WTC11 (cell line): ENCODE results near the gene GALK1. TPM values are rescaled to one million over a fixed set of nuclear protein-coding genes. Genes with fewer than 3 reads are reported as not detected.

Experiments used
- ATAC-seq: fragments of 200-7000 bp; cut with Tn5 transposase; 2 replicates; pipeline ENCODE4 v1.10.0; 2021; ENCODE audit warnings: mild to moderate bottlenecking, moderate library complexity
- CTCF ChIA-PET: fragments of 300-600 bp; sonication (Branson Sonifier 250); formaldehyde crosslinking; loops from one replicate; lab custom pipeline; 2021; ENCODE audit warnings: antibody characterized with exemption; lab: Charles Lee
- POLR2A ChIA-PET: fragments of 350-600 bp; sonication (Branson Sonifier 250); formaldehyde crosslinking; loops from one replicate; lab custom pipeline; 2021; ENCODE audit warnings: antibody characterized with exemption; lab: Charles Lee
- DNase-seq: peaks from one replicate; pipeline ENCODE4 v3.0.0; 2021; ENCODE audit warnings: low spot score
- H3K27ac Mint-ChIP-seq: 2 replicates; pipeline ENCODE4 v1.8.0; 2021; ENCODE audit warnings: mixed read lengths
- H3K27me3 Mint-ChIP-seq: 2 replicates; pipeline ENCODE4 v1.8.0; 2021; ENCODE audit warnings: low read depth, mild to moderate bottlenecking, moderate library complexity, mixed read lengths
- H3K36me3 Mint-ChIP-seq: 2 replicates; pipeline ENCODE4 v1.8.0; 2021; ENCODE audit warnings: mixed read lengths
- H3K4me1 Mint-ChIP-seq: 2 replicates; pipeline ENCODE4 v1.8.0; 2022; ENCODE audit warnings: mixed read lengths
- H3K4me3 Mint-ChIP-seq: 2 replicates; pipeline ENCODE4 v1.8.0; 2021; ENCODE audit warnings: mild to moderate bottlenecking, moderate library complexity, mixed read lengths
- H3K9me3 Mint-ChIP-seq: 2 replicates; pipeline ENCODE4 v1.8.0; 2021; ENCODE audit warnings: mixed read lengths
- ATF2 ChIP-seq: sonication (generic); formaldehyde crosslinking; IDR thresholded peaks from 2 replicates; pipeline ENCODE4 v1.8.1; 2022; ENCODE audit warnings: low read depth, missing genetic modification reagents, borderline replicate concordance
- ETV6 ChIP-seq: sonication (generic); formaldehyde crosslinking; IDR thresholded peaks from 2 replicates; pipeline ENCODE4 v1.8.1; 2022; ENCODE audit warnings: mild to moderate bottlenecking, missing genetic modification reagents
- GRHL2 ChIP-seq: fragments of 250-450 bp; sonication (Bioruptor Pico); IDR thresholded peaks from 2 replicates; pipeline ENCODE4 v1.8.0; 2022; ENCODE audit warnings: mild to moderate bottlenecking, moderate library complexity; ENCODE audit not compliant: insufficient replicate concordance, severe bottlenecking
- JUN ChIP-seq: sonication (generic); formaldehyde crosslinking; IDR thresholded peaks from 2 replicates; pipeline ENCODE4 v1.8.0; 2023; ENCODE audit warnings: mild to moderate bottlenecking, missing genetic modification reagents
- NR1H2 ChIP-seq: sonication (generic); formaldehyde crosslinking; IDR thresholded peaks from 2 replicates; pipeline ENCODE4 v1.9.0; 2021; ENCODE audit warnings: mild to moderate bottlenecking, moderate library complexity, missing genetic modification reagents
- NR3C1 ChIP-seq: sonication (generic); formaldehyde crosslinking; conservative IDR thresholded peaks from 2 replicates; pipeline ENCODE4 v1.8.1; 2023; ENCODE audit warnings: low read depth, mild to moderate bottlenecking, missing genetic modification reagents
- OVOL2 ChIP-seq: fragments of 250-450 bp; sonication (Bioruptor Pico); IDR thresholded peaks from 2 replicates; pipeline ENCODE4 v1.9.0; 2021; ENCODE audit warnings: mild to moderate bottlenecking, borderline replicate concordance
- TCF7 ChIP-seq: sonication (generic); formaldehyde crosslinking; IDR thresholded peaks from 2 replicates; pipeline ENCODE4 v1.8.0; 2022; ENCODE audit warnings: mild to moderate bottlenecking, low read depth, missing genetic modification reagents, moderate library complexity
- TEAD1 ChIP-seq: sonication (generic); formaldehyde crosslinking; IDR thresholded peaks from 2 replicates; pipeline ENCODE4 v1.8.0; 2022; ENCODE audit warnings: mild to moderate bottlenecking, missing genetic modification reagents
- USF2 ChIP-seq: sonication (generic); formaldehyde crosslinking; IDR thresholded peaks from 2 replicates; pipeline ENCODE4 v1.8.1; 2023; ENCODE audit warnings: mild to moderate bottlenecking, missing genetic modification reagents, moderate library complexity
- ZNF138 ChIP-seq: sonication (generic); formaldehyde crosslinking; conservative IDR thresholded peaks from 2 replicates; pipeline ENCODE4 v1.8.1; 2022; ENCODE audit warnings: mild to moderate bottlenecking, moderate library complexity, missing genetic modification reagents
- ZNF416 ChIP-seq: fragments of 250-450 bp; sonication (Bioruptor Pico); IDR thresholded peaks from 2 replicates; pipeline ENCODE4 v1.9.0; 2021; ENCODE audit warnings: mild to moderate bottlenecking, inconsistent platforms
- ZNF425 ChIP-seq: fragments of 250-450 bp; sonication (Bioruptor Pico); conservative IDR thresholded peaks from 2 replicates; pipeline ENCODE4 v1.9.0; 2021; ENCODE audit warnings: mild to moderate bottlenecking
- ZNF532 ChIP-seq: fragments of 250-450 bp; sonication (Bioruptor Pico); IDR thresholded peaks from 2 replicates; pipeline ENCODE4 v1.9.0; 2021; ENCODE audit warnings: mild to moderate bottlenecking, borderline replicate concordance
- total RNA-seq: library from RNA; stranded (reverse); gene quantifications from 3 replicates; pipeline ENCODE4 v1.2.3, GENCODE V29; 2021
- TF ChIP-seq, protein P1 (sequence below): fragments of 250-450 bp; sonication (Bioruptor Pico); IDR thresholded peaks from 2 replicates; pipeline ENCODE4 v1.9.0; 2021; ENCODE audit warnings: mild to moderate bottlenecking
- TF ChIP-seq, protein P2 (sequence below): sonication (generic); formaldehyde crosslinking; conservative IDR thresholded peaks from 2 replicates; pipeline ENCODE4 v1.8.1; 2022; ENCODE audit warnings: mild to moderate bottlenecking, missing genetic modification reagents
- TF ChIP-seq, protein P3 (sequence below): sonication (generic); formaldehyde crosslinking; IDR thresholded peaks from 2 replicates; pipeline ENCODE4 v1.8.0; 2023; ENCODE audit warnings: missing genetic modification reagents
- TF ChIP-seq, protein P4 (sequence below): sonication (generic); formaldehyde crosslinking; IDR thresholded peaks from 2 replicates; pipeline ENCODE4 v1.8.0; 2022; ENCODE audit warnings: mild to moderate bottlenecking, missing genetic modification reagents

The GALK1 gene
- total RNA-seq, 1 experiment from 2014 or later = 42.2 TPM

DNA sequence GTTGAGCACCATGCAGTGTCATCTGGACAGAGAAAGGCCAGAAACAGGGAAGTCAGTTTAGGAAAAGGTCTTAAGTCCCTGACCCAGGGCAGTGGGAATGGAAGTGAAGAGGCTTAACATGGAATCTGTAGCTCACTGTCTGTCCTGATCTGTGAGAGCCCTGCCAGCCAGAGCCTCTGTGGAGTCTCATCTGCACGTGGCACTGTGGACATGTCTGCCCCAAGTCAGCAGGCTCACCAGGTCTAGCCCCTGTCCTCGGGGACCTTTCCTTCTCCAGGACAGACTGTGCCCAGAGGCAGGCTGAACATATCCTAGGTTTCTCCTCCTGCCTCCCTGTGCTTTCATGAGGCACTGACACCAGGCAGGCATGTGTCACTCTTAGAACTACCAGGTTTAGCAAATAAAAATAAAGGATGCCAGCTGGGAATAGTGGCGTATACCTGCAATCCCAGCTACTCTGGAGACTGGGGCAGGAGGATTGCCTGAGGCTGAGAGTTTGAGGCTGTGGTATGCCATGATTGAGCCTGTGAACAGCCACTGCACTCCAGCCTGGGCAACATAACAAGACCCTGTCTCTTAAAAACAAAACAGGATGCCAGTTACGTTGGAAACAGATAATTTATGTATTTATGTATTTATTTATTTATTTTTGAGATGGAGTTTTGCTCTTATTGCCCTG, 42.0 kb upstream of the GALK1 start:
- no peaks in the 10 kb centered on the region for H3K27me3 Mint-ChIP-seq
- H3K4me3 Mint-ChIP-seq = no peak overlapping the region
- H3K4me1 Mint-ChIP-seq = no peaks in the 10 kb centered on the region
- peaks cover 5% of the 10 kb centered on the region; the same call in 1 of the 2 replicates for H3K36me3 Mint-ChIP-seq
- CTCF ChIA-PET = interaction anchor here (0.6 to 5.0 kb wide), 3 partner anchors 20 to 42 kb away, joined by 4 to 22 read pairs (median 12); partner anchors contain the start of gene GALK1
- TF ChIP-seq, protein P1, sequence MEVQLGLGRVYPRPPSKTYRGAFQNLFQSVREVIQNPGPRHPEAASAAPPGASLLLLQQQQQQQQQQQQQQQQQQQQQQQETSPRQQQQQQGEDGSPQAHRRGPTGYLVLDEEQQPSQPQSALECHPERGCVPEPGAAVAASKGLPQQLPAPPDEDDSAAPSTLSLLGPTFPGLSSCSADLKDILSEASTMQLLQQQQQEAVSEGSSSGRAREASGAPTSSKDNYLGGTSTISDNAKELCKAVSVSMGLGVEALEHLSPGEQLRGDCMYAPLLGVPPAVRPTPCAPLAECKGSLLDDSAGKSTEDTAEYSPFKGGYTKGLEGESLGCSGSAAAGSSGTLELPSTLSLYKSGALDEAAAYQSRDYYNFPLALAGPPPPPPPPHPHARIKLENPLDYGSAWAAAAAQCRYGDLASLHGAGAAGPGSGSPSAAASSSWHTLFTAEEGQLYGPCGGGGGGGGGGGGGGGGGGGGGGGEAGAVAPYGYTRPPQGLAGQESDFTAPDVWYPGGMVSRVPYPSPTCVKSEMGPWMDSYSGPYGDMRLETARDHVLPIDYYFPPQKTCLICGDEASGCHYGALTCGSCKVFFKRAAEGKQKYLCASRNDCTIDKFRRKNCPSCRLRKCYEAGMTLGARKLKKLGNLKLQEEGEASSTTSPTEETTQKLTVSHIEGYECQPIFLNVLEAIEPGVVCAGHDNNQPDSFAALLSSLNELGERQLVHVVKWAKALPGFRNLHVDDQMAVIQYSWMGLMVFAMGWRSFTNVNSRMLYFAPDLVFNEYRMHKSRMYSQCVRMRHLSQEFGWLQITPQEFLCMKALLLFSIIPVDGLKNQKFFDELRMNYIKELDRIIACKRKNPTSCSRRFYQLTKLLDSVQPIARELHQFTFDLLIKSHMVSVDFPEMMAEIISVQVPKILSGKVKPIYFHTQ (CRISPR knock-in tag) = no peak
- TF ChIP-seq TEAD1 (no peak), OVOL2 (CRISPR knock-in tag) (no peak), ETV6 (CRISPR knock-in tag) (no peak), NR3C1 (CRISPR knock-in tag) (no peak)
- TF ChIP-seq, protein P2, sequence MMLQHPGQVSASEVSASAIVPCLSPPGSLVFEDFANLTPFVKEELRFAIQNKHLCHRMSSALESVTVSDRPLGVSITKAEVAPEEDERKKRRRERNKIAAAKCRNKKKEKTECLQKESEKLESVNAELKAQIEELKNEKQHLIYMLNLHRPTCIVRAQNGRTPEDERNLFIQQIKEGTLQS = no peak
- H3K27ac Mint-ChIP-seq = no peak overlapping the region; the same call in 1 of the 2 replicates
- POLR2A ChIA-PET = no interaction called here
- no peaks in the 10 kb centered on the region for H3K9me3 Mint-ChIP-seq
- no peak for ATAC-seq
- no peak for DNase-seq

- Mint-ChIP-seq H3K27me3 (no peaks in the 10 kb centered on the region), H3K27ac (no peak overlapping the region), H3K4me3 (no peak overlapping the region), H3K36me3 (peaks cover 11% of the 10 kb centered on the region), H3K9me3 (no peaks in the 10 kb centered on the region), H3K4me1 (no peaks in the 10 kb centered on the region)
- CTCF ChIA-PET = interaction anchor here (1.4 to 5.0 kb wide), 3 partner anchors 23 to 29 kb away, joined by 3 to 22 read pairs (median 5); no protein-coding TSS in a partner anchor
- DNase-seq = no peak
- POLR2A ChIA-PET = no interaction called here
- ATAC-seq = no peak
- no peak for TF ChIP-seq JUN (CRISPR knock-in tag)
- no peak for TF ChIP-seq ZNF138 (CRISPR knock-in tag)
- TF ChIP-seq ZNF416 (CRISPR knock-in tag) = no peak
- TF ChIP-seq ZNF532 (CRISPR knock-in tag) = no peak
- no peak for TF ChIP-seq TCF7 (CRISPR knock-in tag)
- TF ChIP-seq NR1H2 (CRISPR knock-in tag) = no peak
- TF ChIP-seq ZNF425 (CRISPR knock-in tag) = no peak
- no peak for TF ChIP-seq USF2 (CRISPR knock-in tag)
- TF ChIP-seq ATF2 = no peak
- no peak for TF ChIP-seq OVOL2 (CRISPR knock-in tag)
- TF ChIP-seq, protein P3, sequence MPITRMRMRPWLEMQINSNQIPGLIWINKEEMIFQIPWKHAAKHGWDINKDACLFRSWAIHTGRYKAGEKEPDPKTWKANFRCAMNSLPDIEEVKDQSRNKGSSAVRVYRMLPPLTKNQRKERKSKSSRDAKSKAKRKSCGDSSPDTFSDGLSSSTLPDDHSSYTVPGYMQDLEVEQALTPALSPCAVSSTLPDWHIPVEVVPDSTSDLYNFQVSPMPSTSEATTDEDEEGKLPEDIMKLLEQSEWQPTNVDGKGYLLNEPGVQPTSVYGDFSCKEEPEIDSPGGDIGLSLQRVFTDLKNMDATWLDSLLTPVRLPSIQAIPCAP (CRISPR knock-in tag) = no peak
- TF ChIP-seq, protein P4, sequence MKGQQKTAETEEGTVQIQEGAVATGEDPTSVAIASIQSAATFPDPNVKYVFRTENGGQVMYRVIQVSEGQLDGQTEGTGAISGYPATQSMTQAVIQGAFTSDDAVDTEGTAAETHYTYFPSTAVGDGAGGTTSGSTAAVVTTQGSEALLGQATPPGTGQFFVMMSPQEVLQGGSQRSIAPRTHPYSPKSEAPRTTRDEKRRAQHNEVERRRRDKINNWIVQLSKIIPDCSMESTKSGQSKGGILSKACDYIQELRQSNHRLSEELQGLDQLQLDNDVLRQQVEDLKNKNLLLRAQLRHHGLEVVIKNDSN (CRISPR knock-in tag) = no peak
- no peak for TF ChIP-seq GRHL2
These were observed 38.9 kb upstream of the GALK1 start for GRCh38 chr17:75803883-75804282.
